HG03097 (cell line): Measurements from ENCODE around the gene EFCAB12.

Experiments used
- ATAC-seq: cut with Tn5 transposase; IDR thresholded peaks from one replicate; pipeline ENCODE4 v1.9.1; 2021; ENCODE audit not compliant: unreplicated experiment, low FRiP score

EFCAB12 gene

DNA sequence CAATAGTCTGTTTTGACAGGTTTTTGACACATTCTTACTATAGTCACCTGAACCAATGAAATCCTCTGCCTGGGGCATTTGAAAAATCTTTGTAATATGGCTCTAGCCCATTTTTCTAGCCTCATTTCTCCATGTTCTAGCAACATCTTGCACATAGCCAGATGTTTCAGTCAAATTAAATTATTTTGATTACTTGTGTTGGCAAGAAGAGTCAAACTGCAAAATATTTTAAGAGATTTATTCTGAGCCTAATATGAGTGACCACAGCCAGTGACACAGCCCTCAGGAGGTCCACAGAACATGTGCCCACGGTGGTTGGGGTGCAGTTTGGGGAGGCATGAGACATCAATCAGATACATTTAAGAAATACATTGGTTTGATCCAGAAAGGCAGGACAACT is 18.5 kb upstream of the EFCAB12 start:
- no peak for ATAC-seq

DNA sequence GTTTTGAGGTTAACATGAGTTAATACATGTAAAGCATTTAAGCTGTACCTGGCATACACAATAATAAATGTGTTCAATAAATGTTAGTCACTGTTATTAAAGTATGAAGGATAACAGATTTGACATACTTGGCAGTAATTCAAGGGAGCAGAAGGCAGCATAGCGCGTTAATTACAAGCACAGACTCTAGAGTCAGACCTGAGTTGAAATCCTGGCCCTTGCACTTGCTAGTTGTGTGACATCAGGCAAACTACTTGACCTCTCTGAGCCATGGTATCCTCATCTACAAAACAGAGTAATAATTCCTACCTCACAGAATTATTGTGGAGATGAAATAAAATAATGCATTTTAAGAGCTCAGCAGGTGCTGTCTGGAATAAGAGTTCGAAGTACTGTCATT is 17.0 kb upstream of the EFCAB12 start:
- no peak for ATAC-seq

DNA sequence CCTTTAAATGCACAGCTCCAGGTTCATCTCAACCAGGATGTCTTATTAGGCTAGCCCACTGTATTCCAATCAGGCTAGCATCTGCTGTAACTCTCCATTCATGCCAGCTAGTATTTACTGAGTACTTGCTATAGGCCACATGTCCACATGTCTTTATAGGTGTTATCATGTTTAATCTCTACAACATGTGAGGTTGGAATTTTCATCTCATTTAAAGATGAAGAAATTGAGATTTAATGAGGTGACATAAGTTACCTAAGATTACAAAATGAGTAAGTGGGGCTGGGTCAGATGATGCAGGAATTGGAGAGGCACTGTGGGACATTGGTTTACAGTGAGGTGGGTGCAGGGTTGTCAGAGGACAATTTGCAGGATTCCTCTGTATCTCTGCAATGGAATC is 14.5 kb upstream of the EFCAB12 start:
- no peak for ATAC-seq

DNA sequence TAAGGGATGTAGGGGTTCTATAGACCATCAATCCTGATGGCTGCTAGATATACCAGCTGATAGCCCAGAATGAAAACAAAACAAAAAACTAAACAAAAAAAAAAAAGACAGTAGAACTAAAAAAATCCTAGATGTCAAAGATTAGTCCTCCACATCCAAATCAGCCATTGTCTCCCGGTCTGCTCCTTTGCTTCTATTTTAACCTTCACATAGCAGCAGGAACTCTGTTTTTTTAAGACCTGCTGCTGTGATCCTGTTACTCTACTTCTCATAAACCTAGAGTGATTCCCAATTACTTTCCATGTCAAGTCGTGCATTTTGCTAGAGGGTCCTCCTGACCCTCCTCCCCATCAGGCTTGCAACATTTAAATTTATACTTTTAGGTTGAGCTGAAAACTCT is 14.1 kb upstream of the EFCAB12 start:
- ATAC-seq: no peak

DNA sequence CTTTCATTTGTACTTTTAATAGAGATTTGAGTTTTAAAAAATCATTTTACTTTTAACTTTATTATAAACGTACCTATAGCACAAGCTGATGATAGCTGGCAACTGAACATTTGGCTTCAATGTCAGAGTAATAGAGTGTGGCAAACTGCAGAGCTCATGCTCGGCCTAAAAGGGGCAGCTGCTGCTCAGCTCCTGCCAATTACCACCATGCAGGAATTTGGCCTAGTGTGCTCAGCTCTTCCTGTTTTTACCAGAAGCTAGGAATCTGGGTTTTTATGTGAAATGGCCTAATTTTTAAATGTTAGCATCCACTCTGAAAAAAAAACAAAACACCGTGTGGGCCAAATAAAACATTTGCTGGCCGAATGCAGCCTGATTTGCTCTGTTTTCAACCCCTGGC is 13.3 kb upstream of the EFCAB12 start:
- no peak for ATAC-seq

DNA sequence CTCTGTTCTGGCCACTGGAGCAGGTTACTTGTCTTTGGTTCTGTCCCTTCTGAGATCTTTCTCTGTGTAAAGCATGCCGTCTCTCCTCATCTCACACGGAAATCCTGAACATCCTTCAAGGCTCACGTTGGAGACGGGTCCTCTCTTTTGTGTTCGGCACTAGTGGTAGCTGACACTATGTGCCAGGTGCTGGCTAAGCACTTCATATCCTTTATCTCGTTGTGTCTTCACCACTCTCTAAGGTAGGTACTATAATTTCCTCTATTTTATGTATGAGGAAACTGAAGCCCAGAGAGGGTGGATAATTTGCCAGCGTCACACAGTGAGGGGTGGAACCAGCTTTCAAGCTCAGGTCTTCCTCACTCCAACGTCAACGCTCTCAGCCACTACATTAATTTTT is 12.8 kb upstream of the EFCAB12 start:
- no peak for ATAC-seq

DNA sequence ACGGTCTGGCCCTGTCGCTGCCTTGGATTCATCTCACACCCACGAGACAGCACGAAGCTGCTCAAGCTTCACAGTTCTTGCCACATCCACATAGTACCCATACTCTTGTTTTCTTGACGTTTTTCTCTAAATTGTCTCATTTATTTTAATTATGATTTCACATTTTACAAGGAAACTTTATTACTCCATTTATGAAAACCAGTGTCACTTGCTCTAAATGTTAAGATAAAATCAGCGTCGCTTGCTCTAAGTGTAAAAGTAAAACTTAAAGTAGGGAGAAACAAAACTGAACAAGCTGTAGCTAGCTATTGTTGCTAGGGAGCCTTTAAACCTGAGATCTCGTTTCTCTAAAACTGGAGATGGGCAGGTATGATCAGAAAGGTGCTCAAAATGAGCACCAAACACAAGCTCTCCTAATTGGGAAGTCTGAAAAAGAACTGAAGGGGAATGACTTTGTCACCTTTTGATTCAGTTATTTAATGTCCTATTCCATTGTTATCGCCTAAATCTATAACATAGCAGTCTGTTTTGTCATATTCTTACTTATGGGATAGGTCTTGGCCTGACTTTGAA is 12.3 kb upstream of the EFCAB12 start:
- no peak for ATAC-seq

DNA sequence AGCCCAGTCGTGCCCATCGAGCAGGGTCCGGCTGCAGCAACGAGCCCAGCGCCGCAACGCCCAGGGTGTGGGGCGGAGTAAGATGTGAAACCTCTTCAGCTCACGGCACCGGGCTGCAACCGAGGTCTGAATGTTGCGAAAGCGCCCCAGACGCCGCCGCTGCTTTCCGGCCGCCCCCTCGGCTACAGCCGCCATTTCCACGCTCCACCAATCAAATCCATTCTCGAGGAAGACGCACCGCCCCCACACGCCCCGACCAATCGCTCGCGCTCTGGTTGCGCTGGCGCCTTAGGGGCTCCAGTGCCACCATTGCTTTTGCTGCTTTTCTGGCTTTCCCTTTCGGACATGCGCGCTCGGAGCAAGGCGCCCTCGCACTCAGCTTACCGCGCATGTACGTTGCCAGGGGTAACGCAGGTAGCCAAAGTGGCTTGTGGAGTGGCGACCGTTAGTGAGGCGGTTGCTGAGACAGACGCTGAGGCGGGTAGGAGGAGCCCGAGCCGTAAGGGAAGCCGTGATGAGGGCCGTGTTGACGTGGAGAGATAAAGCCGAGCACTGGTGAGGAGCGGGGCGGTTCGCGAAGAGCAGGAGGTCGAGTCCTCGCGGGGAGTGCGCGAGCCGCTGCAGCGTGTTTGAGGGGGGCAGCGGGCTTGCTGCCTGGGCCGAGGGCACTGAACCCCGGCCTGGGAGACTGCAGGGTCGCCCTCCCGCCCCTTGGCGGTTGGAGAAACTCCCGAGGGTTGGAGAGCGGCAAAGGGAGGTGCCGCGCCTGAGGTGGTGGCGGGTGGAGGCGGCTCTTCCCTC is 11.6 kb upstream of the EFCAB12 start, which contains the start of the genes IFT122 and MBD4:
Gene IFT122, plus strand, starts transcription at position 408 of the 801 bp plus-strand sequence. Its CDS starts 107 bp downstream, at position 515.
Gene MBD4, minus strand, starts transcription at position 132 of the 801 bp plus-strand sequence. Its CDS starts 115 bp downstream, at position 17.
- ATAC-seq: peak; percentile 82

DNA sequence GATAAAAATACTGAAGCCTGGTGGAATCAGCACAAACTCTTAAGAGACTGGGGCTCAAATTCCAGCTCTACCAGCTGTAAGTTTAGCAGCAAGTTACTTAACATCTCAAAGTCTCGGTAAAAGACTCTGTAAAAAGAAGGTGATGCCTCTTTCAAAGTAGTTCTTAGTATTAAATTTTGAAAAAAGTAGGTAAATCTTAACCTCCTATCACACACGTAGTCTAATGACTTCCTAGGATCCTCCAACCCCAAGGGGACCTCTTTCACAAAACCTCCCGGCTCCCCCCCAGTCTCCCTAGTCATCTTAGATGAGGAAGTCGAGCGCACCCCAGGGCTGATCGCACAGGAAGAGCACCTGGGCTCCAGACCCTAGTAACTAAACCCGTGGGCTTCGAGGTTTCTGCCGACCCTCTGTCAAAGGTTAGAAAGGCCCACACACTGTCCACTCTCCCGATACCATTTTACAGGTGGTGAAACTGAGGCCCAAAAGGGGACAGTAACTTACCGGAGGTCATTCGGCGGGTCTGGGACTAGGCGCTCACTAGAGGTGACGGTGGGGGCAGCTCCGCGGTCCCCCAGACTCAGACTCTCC is 10.9 kb upstream of the EFCAB12 start:
- no peak for ATAC-seq

DNA sequence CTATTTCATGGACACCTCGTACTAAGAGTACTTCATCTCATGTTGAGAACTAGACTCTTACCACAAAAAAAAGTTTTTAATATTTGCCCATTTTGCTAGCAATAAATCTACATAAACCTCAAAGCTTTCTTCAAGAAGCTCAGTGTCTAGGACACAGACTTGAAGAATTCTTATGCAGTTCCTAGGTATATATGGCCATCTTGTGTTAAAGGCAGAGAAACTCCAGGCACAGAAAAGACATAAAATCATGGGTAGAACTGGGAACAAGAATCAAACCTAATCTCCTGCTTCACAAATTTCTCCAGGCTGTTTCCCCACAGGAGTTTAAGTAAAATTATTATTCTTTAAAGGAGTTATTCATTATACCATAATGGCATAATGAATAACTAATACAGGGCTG is 6.9 kb upstream of the EFCAB12 start:
- ATAC-seq: no peak

DNA sequence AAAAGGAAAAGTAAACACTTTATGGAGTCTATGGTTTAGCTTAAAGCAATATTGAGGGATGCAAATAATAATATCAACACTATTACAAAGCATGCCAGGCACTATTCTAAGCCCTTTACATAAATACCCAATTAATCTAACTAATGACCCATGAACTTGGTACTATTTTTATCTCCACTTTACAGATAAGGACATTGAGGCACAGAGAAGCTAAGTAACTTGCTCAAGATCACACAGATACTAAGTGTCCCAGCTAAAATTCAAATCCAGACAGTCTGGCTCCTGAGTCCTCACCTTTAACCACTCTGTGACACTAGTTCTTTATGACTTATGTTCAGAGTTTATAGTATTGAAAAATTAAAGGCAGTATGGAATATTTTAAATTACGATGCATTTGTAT is 5.7 kb upstream of the EFCAB12 start:
- ATAC-seq: no peak

DNA sequence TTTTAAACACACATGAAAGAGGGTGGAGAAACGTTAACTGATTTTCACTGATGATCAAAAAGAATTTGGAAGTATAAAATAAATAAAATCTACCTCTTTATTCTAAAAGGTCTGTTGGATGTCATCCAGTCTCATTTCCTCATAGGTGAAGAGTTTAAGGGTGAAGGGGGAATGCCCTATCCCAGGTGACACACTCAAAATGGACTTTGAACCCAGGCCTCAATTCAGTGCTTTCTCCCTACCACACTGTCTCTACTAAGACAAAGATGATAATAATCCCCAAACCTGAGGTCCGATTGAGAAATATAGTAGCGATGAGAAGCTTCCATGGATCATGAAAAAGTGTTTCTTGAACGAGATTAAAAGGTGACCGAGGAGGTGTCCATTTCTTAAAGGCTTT is 5.1 kb upstream of the EFCAB12 start:
- ATAC-seq: no peak

DNA sequence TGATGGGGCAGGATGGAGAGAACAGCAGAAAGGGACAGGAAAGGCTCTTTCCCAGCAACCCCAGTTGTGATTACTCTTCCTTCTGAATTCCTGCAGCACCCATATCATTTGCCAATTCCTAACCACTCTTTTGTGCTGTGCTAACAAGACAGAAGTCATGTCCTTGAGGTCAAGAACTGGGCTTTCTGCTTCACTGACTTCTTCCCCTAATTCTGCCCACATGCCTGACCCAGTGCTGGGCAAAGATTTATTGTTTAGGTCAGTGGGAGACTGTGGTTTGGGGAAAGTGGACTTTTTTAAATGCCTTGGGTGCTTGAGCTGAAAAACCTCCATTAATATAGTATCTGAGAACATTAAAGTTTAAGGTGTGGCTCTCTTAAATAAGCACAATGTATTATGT is 4.2 kb upstream of the EFCAB12 start:
- no peak for ATAC-seq

DNA sequence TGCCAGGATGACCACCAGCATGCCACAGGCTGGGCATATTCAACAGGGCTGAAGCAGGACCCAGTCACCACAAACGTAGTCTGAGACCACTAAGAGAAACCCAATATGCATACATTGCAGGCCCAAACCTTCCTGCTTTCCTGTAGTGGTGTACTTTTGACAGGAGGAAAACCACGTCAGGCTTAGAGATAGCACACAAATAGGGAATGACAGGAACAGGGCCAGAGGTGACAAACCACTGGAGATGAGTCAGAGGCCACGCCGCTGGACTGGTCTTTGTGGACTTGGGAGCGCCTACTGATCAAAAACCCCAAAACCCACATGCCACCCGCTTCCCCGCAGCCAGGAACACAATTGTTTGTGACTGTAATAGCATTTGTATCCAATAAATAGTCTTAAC is 3.6 kb upstream of the EFCAB12 start:
- no peak for ATAC-seq

DNA sequence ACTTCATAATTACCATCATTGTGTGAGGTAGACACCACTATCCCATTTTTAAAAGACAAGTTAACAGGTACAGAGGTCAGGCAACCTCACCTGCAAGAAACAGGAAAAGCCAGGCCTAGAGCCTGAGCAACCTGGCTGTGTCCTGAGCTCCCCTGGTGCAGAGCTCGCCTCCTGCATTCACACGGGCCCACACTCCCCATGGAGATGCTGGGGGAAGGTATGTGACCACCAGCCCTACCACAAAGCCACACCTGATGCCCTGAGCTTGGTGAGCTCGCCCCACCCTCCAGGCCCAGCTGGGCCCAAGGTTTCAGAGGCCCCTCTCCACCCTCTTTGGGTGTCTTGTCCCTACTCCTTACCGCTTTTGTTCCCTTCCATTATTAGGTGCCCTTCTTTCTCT is 1.2 kb upstream of the EFCAB12 start:
- ATAC-seq: no peak

DNA sequence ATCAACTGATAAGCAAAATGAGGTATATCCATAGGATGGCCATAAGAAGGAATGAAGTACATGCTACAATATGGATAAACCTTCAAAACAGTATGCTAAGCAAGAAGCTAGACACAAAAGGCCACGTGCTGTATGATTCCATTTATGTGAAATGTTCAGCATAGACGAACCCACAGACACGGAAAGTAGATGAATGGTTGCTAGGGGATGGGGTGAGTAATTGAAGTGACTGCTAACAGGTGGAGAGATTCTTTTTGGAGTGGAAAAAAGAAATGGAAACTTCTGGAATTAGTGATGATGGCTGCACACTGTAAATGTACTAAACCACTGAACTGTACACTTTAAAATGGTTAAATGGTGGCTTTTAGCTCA is 630 bp upstream of the EFCAB12 start:
- no peak for ATAC-seq

DNA sequence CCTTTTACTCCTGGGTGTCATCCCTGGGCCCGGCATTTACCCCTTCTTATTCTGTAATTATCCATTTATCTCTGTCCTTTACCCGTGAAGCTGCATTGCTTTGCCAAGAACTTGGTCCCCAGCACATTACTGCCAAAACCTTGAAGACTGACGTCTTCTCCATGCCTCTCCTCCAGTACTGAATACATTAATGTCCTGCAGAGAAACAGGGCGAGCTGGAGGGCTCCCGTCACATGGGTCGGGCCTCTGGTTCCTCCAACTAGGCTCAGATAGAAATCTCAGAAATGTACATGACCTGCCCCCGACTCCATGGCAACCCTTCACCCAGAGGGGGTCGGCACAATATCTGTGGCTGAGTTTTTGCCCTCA is 445 bp downstream of the EFCAB12 start:
- no peak for ATAC-seq

DNA sequence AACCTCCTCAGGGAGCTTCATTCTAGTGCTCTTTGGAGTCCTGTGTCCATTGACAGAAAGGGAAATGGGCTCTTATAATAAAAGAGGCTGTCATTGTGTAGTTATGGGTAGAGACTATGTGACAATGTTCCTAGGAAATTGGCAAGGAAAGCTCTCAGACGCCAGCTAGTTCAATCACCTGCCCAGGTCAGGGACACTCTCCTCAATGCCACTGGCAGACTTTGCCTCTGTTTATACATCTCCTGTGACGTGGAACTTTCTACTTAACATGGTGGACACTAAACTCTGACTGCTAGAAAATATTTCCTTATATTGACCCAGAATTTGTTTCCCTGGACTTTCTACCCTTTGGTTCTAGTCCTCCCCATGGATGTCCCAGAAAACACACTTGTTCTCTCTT is 2.8 kb downstream of the EFCAB12 start:
- ATAC-seq: no peak

DNA sequence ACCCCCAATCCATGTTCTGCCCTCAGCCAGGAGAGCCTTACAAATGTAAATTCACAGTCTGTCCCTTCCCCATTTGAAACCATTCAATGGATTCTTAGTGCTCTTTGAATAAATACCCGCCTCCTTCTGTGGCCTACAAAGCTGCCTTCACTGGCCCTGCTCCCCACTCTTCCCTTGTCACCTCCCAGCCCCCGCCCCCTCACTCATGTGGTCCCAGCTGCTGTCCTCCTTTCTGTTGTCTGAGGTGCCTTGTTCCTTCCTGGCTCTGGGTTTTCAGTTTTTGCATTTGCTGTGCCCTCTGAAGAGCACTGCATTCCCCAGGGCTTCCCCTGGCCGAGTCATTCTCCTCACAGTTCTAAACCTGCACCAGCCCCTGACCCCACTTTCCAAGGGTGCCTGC is 3.2 kb downstream of the EFCAB12 start:
- no peak for ATAC-seq

DNA sequence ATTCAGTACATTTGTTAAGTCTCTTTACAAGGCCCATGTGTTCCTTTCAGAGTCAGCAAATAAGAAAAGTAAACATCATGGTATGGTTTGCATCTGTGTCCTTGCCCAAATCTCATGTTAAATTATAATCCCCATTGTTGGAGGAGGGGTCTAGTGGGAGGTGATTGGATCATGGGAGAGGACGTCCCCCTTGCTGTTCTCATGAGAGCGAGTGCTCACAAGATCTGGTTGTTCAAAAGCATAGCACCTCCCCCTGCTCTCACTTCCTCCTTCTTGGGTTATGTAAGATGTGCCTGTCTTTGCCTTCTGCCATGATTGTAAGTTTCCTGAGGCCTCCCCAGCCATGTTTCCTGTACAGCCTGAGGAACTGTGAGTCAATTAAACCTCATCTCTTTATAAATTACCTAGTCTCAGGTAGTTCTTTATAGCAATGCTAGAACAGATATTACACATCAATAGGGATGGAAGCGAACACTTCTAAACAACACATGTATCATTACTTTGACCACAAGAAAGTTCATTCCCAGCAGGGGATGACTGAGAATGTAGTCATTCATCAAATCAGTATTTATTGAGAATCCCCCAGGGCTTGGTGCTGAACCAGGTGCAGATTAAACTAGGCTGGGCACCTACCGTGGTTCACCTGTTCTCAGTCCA is 4.1 kb downstream of the EFCAB12 start:
- ATAC-seq: peak; percentile 53

DNA sequence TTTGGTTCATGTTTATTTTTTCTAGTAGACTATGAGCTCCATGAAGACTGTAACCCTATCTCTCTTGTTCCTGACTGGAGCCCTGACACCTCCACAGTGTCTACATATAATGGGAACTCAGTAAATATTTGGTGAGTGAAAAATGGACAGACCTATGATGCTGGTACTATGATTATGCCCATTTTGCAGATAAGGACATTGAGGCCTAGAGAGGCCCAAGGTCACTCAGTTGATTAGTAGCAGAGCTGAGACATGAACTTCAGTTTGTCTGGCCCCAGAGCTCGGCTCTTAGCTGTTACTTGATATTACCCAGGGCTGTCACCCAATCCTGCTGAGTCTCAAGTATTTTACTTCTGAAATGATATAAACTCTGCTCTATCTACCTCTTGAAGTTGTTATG is 5.5 kb downstream of the EFCAB12 start:
- ATAC-seq: no peak
